ENCODE measurements around the gene CNKSR3. TPM values are rescaled to one million over a fixed set of nuclear protein-coding genes. Genes with fewer than 3 reads are reported as not detected.
A peak's percentile ranks its signal among the peaks of the same experiment; 100 is the strongest.

The CNKSR3 gene
- total RNA-seq, 1 donor from 2014 or later = 11.8 TPM

DNA sequence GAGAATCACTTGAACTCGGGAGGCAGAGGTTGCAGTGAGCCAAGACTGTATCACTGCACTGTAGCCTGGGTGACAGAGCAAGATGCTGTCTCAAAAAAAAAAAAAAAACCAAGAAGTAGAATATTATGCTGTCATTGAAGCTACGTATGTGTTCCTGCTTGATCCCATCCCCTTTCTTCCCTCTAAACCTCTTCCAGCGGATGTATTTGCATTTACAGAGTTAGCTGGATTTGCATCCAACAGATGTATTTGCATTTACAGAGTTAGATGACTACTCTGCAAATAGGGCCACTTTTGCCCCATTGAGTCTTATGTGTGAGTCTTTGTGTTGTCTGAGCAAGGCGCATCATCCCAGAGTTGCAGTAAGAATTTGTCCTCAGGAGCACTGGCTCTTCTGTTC, 128.9 kb downstream of the CNKSR3 start:
- Histone ChIP-seq H3K9me3 (no peaks in the 10 kb centered on the region), H3K27me3 (no peaks in the 10 kb centered on the region), H3K4me3 (no peak overlapping the region), H3K4me1 (no peaks in the 10 kb centered on the region), H3K36me3 (no peaks in the 10 kb centered on the region), H3K27ac (no peak overlapping the region)
- intact Hi-C loops (cut with DNase I) = no loop called here
- ATAC-seq (no peak), DNase-seq (no peak)
- TF ChIP-seq CTCF (IDR thresholded peaks at IDR 0.05) = no peak

GRCh38 chr6:154380741-154381140, 129.7 kb downstream of the CNKSR3 start:
- no peak for DNase-seq
- H3K4me1 ChIP-seq = no peaks in the 10 kb centered on the region
- H3K4me3 ChIP-seq = no peak overlapping the region
- intact Hi-C loops (cut with DNase I) = no loop called here
- no peaks in the 10 kb centered on the region for H3K36me3 ChIP-seq
- no peak overlapping the region for H3K27ac ChIP-seq
- no peaks in the 10 kb centered on the region for H3K9me3 ChIP-seq
- ATAC-seq = peak; percentile 71
- H3K27me3 ChIP-seq = no peaks in the 10 kb centered on the region
- no peak for TF ChIP-seq CTCF (IDR thresholded peaks at IDR 0.05)

DNA sequence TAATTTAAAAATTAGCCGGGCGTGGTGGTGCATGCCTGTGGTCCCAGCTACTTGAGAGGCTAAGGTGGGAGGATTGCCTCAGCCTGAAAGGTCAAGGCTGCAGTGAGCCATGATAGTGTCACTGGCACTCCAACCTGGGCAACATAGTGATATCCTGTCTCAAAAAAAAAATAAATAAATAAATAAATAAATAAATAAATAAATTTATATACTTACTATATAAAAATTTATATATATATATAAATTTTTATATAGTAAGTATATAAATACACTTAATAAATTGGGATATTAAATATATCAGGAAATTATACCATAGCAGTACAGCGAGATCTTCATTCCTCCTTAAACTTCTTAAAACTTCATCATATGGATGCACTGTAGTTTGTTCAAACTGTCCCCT, 130.9 kb downstream of the CNKSR3 start:
- H3K27me3 ChIP-seq = no peaks in the 10 kb centered on the region
- H3K4me1 ChIP-seq = no peaks in the 10 kb centered on the region
- no peak for TF ChIP-seq CTCF (IDR thresholded peaks at IDR 0.05)
- no peak overlapping the region for H3K4me3 ChIP-seq
- H3K9me3 ChIP-seq = no peaks in the 10 kb centered on the region
- ATAC-seq = no peak
- no peaks in the 10 kb centered on the region for H3K36me3 ChIP-seq
- DNase-seq = no peak
- intact Hi-C loops (cut with DNase I) = no loop called here
- no peak overlapping the region for H3K27ac ChIP-seq

DNA sequence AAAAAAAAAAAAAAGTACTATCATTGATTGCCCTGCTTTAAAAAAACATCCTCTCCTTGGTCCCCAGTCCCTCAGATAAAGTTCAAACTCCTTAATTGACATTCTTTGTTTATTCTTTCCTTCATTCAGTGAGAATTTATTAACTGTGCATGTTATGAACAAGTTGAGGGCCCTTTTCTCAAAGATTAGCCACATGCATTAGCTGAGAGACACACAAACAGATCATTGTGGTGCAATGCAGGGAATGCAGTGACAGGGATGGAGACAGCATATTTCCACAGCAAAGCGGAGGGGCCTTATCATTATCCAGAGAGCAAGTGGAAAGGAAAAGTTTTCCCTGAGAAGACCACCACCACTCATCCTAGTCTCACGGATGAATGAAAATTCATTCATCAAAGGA, 132.0 kb downstream of the CNKSR3 start:
- no peaks in the 10 kb centered on the region for H3K36me3 ChIP-seq
- H3K27ac ChIP-seq = no peak overlapping the region
- no peaks in the 10 kb centered on the region for H3K9me3 ChIP-seq
- DNase-seq (no peak), ATAC-seq (no peak)
- intact Hi-C loops (cut with DNase I) = no loop called here
- no peaks in the 10 kb centered on the region for H3K4me1 ChIP-seq
- no peak overlapping the region for H3K4me3 ChIP-seq
- H3K27me3 ChIP-seq = no peaks in the 10 kb centered on the region
- no peak for TF ChIP-seq CTCF (IDR thresholded peaks at IDR 0.05)

DNA sequence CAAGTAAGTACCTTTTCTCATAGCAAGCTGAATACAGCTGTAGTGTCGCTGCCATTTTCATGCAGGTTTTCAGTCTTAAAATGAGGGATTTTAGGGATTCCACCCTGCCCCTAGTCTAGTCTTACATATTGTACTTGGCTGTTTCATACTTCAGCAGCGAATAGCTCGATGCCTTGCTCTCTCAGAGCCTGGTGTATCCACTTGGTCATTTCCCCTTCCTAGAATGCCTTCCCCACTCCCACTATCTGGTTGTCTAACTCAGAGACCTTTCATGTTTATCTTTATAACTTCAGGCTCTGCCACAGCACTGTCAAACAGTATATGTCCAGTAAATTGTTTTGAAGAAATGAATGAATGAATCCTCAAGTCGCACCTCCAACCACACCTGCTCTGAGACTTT, 132.8 kb downstream of the CNKSR3 start:
- TF ChIP-seq CTCF (IDR thresholded peaks at IDR 0.05) = no peak
- intact Hi-C loops (cut with DNase I) = no loop called here

GRCh38 chr6:154373971-154374370, 136.5 kb downstream of the CNKSR3 start:
- Histone ChIP-seq H3K9me3 (no peaks in the 10 kb centered on the region), H3K27ac (no peak overlapping the region), H3K27me3 (no peaks in the 10 kb centered on the region), H3K36me3 (no peaks in the 10 kb centered on the region), H3K4me3 (no peak overlapping the region), H3K4me1 (no peaks in the 10 kb centered on the region)
- DNase-seq (no peak), ATAC-seq (no peak)
- TF ChIP-seq CTCF (IDR thresholded peaks at IDR 0.05) = no peak
- intact Hi-C loops (cut with DNase I) = no loop called here

More for the DNA sequence above, 132.8 kb downstream of the CNKSR3 start:
- Histone ChIP-seq H3K27ac (no peak overlapping the region), H3K4me3 (no peak overlapping the region), H3K27me3 (no peaks in the 10 kb centered on the region), H3K9me3 (no peaks in the 10 kb centered on the region), H3K4me1 (no peaks in the 10 kb centered on the region), H3K36me3 (no peaks in the 10 kb centered on the region)
- ATAC-seq (no peak), DNase-seq (no peak)
